D721Med (cell line): Measurements from ENCODE around the gene DLGAP1.
A peak's percentile ranks its signal among the peaks of the same experiment; 100 is the strongest.

Source experiments
- DNase-seq: peaks from one replicate; pipeline ENCODE4 v3.0.0; 2011; ENCODE audit warnings: low spot score; ENCODE audit not compliant: insufficient read length
- FAIRE-seq: peaks from 2 replicates; lab custom pipeline; 2011; peaks lifted over from hg19 to GRCh38; lab: Jason Lieb, UNC
- CTCF ChIP-seq: IDR thresholded peaks from 2 replicates; pipeline ENCODE4 v1.5.1; 2012; ENCODE audit warnings: mild to moderate bottlenecking, control low read depth; ENCODE audit not compliant: insufficient read depth; ENCODE audit errors: missing control alignments

DLGAP1 gene

GRCh38 chr18:3966642-3967358 is 488.3 kb downstream of the DLGAP1 start:
- DNase-seq (no peak), FAIRE-seq (peak; percentile 73)
- TF ChIP-seq CTCF = no peak

- no peak for TF ChIP-seq CTCF
- FAIRE-seq (peak; percentile 70), DNase-seq (no peak)
Observed at GRCh38 chr18:3966246-3966641, 488.9 kb downstream of the DLGAP1 start.

- DNase-seq = no peak
- no peak for FAIRE-seq
- no peak for TF ChIP-seq CTCF
Observed at GRCh38 chr18:3960977-3961376, 494.1 kb downstream of the DLGAP1 start.

GRCh38 chr18:3960142-3960541 is 495.0 kb downstream of the DLGAP1 start:
- no peak for TF ChIP-seq CTCF
- FAIRE-seq (no peak), DNase-seq (no peak)

GRCh38 chr18:3952031-3952430 is 503.1 kb downstream of the DLGAP1 start:
- FAIRE-seq = peak; percentile 70
- DNase-seq = no peak
- TF ChIP-seq CTCF = no peak

GRCh38 chr18:3950668-3951404 is 504.3 kb downstream of the DLGAP1 start:
- TF ChIP-seq CTCF = no peak
- FAIRE-seq (peak; percentile 11), DNase-seq (no peak)

- FAIRE-seq = no peak
- no peak for TF ChIP-seq CTCF
- no peak for DNase-seq
Observed at GRCh38 chr18:3948958-3949357, 506.1 kb downstream of the DLGAP1 start.
